Central memory CD8-positive, alpha-beta T cell (primary cell): Measurements from ENCODE around the gene GSG1L2.
A peak's percentile ranks its signal among the peaks of the same experiment; 100 is the strongest.

ENCODE experiments used
- ATAC-seq: fragments of 150-1000 bp; cut with Tn5 transposase; replicated peaks from 2 replicates; pipeline ENCODE4 v1.10.0; 2022; ENCODE audit warnings: mild to moderate bottlenecking, moderate FRiP score, moderate number of reproducible peaks; ENCODE audit not compliant: poor library complexity, severe bottlenecking; ENCODE audit errors: extremely low read depth
- DNase-seq, 2 donors: peaks; one replicate each; pipeline ENCODE4 v3.0.0; 2021; ENCODE audit warnings: low spot score in 2 of 2
- H3K27ac Mint-ChIP-seq: one replicate; pipeline ENCODE4 v1.8.0; 2022; ENCODE audit warnings: low read depth, mild to moderate bottlenecking, moderate library complexity, mixed read lengths
- H3K27me3 Mint-ChIP-seq: one replicate; pipeline ENCODE4 v1.8.0; 2022; ENCODE audit warnings: mixed read lengths
- H3K36me3 Mint-ChIP-seq: one replicate; pipeline ENCODE4 v1.8.0; 2022; ENCODE audit warnings: mild to moderate bottlenecking, moderate library complexity, mixed read lengths; ENCODE audit not compliant: insufficient read depth
- H3K4me1 Mint-ChIP-seq: one replicate; pipeline ENCODE4 v1.8.0; 2022; ENCODE audit warnings: mixed read lengths
- H3K4me3 Mint-ChIP-seq: one replicate; pipeline ENCODE4 v1.8.0; 2022; ENCODE audit warnings: mild to moderate bottlenecking, moderate library complexity, mixed read lengths
- H3K9me3 Mint-ChIP-seq: one replicate; pipeline ENCODE4 v1.8.0; 2022; ENCODE audit warnings: mixed read lengths

Gene GSG1L2

GRCh38 chr17:9769036-9769695 is 52.7 kb downstream of the GSG1L2 start:
- H3K4me1 Mint-ChIP-seq: no peaks in the 10 kb centered on the region

GRCh38 chr17:9768381-9768934 is 53.4 kb downstream of the GSG1L2 start:
- no peak for ATAC-seq
- no peaks in the 10 kb centered on the region for H3K9me3 Mint-ChIP-seq
- H3K4me3 Mint-ChIP-seq: no peak overlapping the region
- peaks cover 26% of the 10 kb centered on the region for H3K27me3 Mint-ChIP-seq
- DNase-seq: no peak
- no peak overlapping the region for H3K27ac Mint-ChIP-seq
- H3K4me1 Mint-ChIP-seq: no peaks in the 10 kb centered on the region
- peaks cover 3% of the 10 kb centered on the region for H3K36me3 Mint-ChIP-seq

More at GRCh38 chr17:9769036-9769695, 52.7 kb downstream of the GSG1L2 start:
- Mint-ChIP-seq H3K27me3 (peaks cover 22% of the 10 kb centered on the region), H3K4me3 (no peak overlapping the region), H3K36me3 (peaks cover 3% of the 10 kb centered on the region), H3K27ac (peak overlapping the region; percentile 41), H3K9me3 (no peaks in the 10 kb centered on the region)
- no peak for DNase-seq
- no peak for ATAC-seq

GRCh38 chr17:9767432-9767991 is 54.4 kb downstream of the GSG1L2 start:
- no peak overlapping the region for H3K27ac Mint-ChIP-seq
- no peaks in the 10 kb centered on the region for H3K4me1 Mint-ChIP-seq
- H3K9me3 Mint-ChIP-seq: no peaks in the 10 kb centered on the region
- H3K4me3 Mint-ChIP-seq: no peak overlapping the region
- no peak for ATAC-seq
- H3K27me3 Mint-ChIP-seq: peaks cover 26% of the 10 kb centered on the region
- no peak for DNase-seq
- peaks cover 3% of the 10 kb centered on the region for H3K36me3 Mint-ChIP-seq

- no peak overlapping the region for H3K27ac Mint-ChIP-seq
- H3K4me1 Mint-ChIP-seq: no peaks in the 10 kb centered on the region
- ATAC-seq: no peak
- H3K36me3 Mint-ChIP-seq: peaks cover 3% of the 10 kb centered on the region
- no peak overlapping the region for H3K4me3 Mint-ChIP-seq
- peaks cover 29% of the 10 kb centered on the region for H3K27me3 Mint-ChIP-seq
- no peak for DNase-seq
- H3K9me3 Mint-ChIP-seq: no peaks in the 10 kb centered on the region
Measured at GRCh38 chr17:9766970-9767369, 54.9 kb downstream of the GSG1L2 start.

- H3K27me3 Mint-ChIP-seq: peaks cover 33% of the 10 kb centered on the region
- no peak overlapping the region for H3K4me3 Mint-ChIP-seq
- peaks cover 3% of the 10 kb centered on the region for H3K36me3 Mint-ChIP-seq
- no peaks in the 10 kb centered on the region for H3K4me1 Mint-ChIP-seq
- H3K27ac Mint-ChIP-seq: no peak overlapping the region
- H3K9me3 Mint-ChIP-seq: no peaks in the 10 kb centered on the region
- DNase-seq: no peak
- no peak for ATAC-seq
Measured at GRCh38 chr17:9765322-9765721, 56.6 kb downstream of the GSG1L2 start.

GRCh38 chr17:9763643-9764042 is 58.2 kb downstream of the GSG1L2 start:
- Mint-ChIP-seq H3K27me3 (peaks cover 38% of the 10 kb centered on the region), H3K9me3 (no peaks in the 10 kb centered on the region), H3K27ac (no peak overlapping the region), H3K36me3 (peaks cover 2% of the 10 kb centered on the region), H3K4me1 (no peaks in the 10 kb centered on the region), H3K4me3 (no peak overlapping the region)
- DNase-seq (no peak), ATAC-seq (no peak)

- DNase-seq (no peak), ATAC-seq (no peak)
- Mint-ChIP-seq H3K27me3 (peaks cover 43% of the 10 kb centered on the region), H3K36me3 (no peaks in the 10 kb centered on the region), H3K9me3 (no peaks in the 10 kb centered on the region), H3K4me3 (no peak overlapping the region), H3K27ac (no peak overlapping the region), H3K4me1 (no peaks in the 10 kb centered on the region)
Measured at GRCh38 chr17:9760266-9760665, 61.6 kb downstream of the GSG1L2 start.

- no peak for DNase-seq
- peaks cover 66% of the 10 kb centered on the region for H3K27me3 Mint-ChIP-seq
Measured at GRCh38 chr17:9755083-9755482, 66.8 kb downstream of the GSG1L2 start.

More at GRCh38 chr17:9755083-9755482, 66.8 kb downstream of the GSG1L2 start:
- Mint-ChIP-seq H3K4me1 (no peaks in the 10 kb centered on the region), H3K27ac (no peak overlapping the region), H3K4me3 (no peak overlapping the region), H3K9me3 (no peaks in the 10 kb centered on the region), H3K36me3 (no peaks in the 10 kb centered on the region)
- no peak for ATAC-seq
